GM12878 (cell line): ENCODE measurements around the gene OTUB2. TPM values are rescaled to one million over a fixed set of nuclear protein-coding genes. Genes with fewer than 3 reads are reported as not detected.

Experiments used
- ATAC-seq: fragments of 200-7000 bp; cut with Tn5 transposase; 3 replicates; pipeline ENCODE4 v1.9.1; 2020; ENCODE audit warnings: mild to moderate bottlenecking, moderate library complexity
- BruUV-seq: library from RNA; stranded (reverse); fragments of 400-500 nt; replicated peaks from 2 replicates; lab custom pipeline; 2021; lab: Mats Ljungman, UMichigan
- CTCF ChIA-PET: fragments of 300-600 bp; sonication (Branson Sonifier 250); formaldehyde crosslinking; extraction: SDS; loops from one replicate; lab custom pipeline; 2021; ENCODE audit warnings: inconsistent platforms; lab: Yijun Ruan, JAX
- POLR2A ChIA-PET: fragments of 350-600 bp; formaldehyde crosslinking; extraction: SDS; loops from one replicate; lab custom pipeline; 2021; ENCODE audit warnings: inconsistent platforms; lab: Charles Lee
- RAD21 ChIA-PET: fragments of 300-600 bp; sonication (Branson Sonifier 250); formaldehyde crosslinking; loops from one replicate; lab custom pipeline; 2023; ENCODE audit warnings: antibody characterized with exemption; ENCODE audit not compliant: unreplicated experiment; lab: Charles Lee
- SMC1A ChIA-PET: fragments of 300-600 bp; sonication (Branson Sonifier 250); formaldehyde crosslinking; loops from one replicate; lab custom pipeline; 2023; ENCODE audit not compliant: unreplicated experiment, uncharacterized antibody; lab: Charles Lee
- DNase-seq: peaks from one replicate; pipeline ENCODE4 v3.0.0-alpha.2; 2011; ENCODE audit warnings: low read depth, low spot score
- FAIRE-seq: peaks from 3 replicates; lab custom pipeline; 2011; peaks lifted over from hg19 to GRCh38; lab: Jason Lieb, UNC
- H2AFZ ChIP-seq: 2 replicates; pipeline ENCODE4 v1.6.0; 2011; ENCODE audit warnings: low read depth, low read length, control low read depth; ENCODE audit not compliant: control insufficient read depth
- H3K27ac ChIP-seq: 2 replicates; pipeline ENCODE4 v1.5.1; 2011; ENCODE audit warnings: control low read depth; ENCODE audit not compliant: control insufficient read depth, insufficient read depth
- H3K27me3 ChIP-seq, 2 experiments: replicated peaks in 1 of 2; 2 replicates each; pipeline versions ENCODE4 v1.6.0 to v1.6.1; 2011; ENCODE audit warnings: low read length in 1 of 2; ENCODE audit not compliant: control insufficient read depth in 2 of 2, insufficient read depth in 2 of 2
- H3K36me3 ChIP-seq, 2 experiments: 2 replicates each; pipeline ENCODE4 v1.5.1; 2011; ENCODE audit warnings: low read length in 1 of 2; ENCODE audit not compliant: control insufficient read depth in 2 of 2, insufficient read depth in 2 of 2
- H3K4me1 ChIP-seq: 2 replicates; pipeline ENCODE4 v1.6.1; 2011; ENCODE audit warnings: mild to moderate bottlenecking, low read length, moderate library complexity, mixed read lengths; ENCODE audit not compliant: control insufficient read depth, insufficient read depth
- H3K4me2 ChIP-seq: 2 replicates; pipeline ENCODE4 v1.6.0; 2011; ENCODE audit warnings: control low read depth; ENCODE audit not compliant: control insufficient read depth, insufficient read depth
- H3K4me3 ChIP-seq: fragments of 200-600 bp; sonication (generic); 2 replicates; pipeline ENCODE4 v1.5.1; 2016
- H3K79me2 ChIP-seq: 2 replicates; pipeline ENCODE4 v1.6.0; 2011; ENCODE audit warnings: low read length; ENCODE audit not compliant: control insufficient read depth, insufficient read depth
- H3K9ac ChIP-seq: 2 replicates; pipeline ENCODE4 v1.8.0; 2011; ENCODE audit warnings: low read length, control low read depth, mixed read lengths; ENCODE audit not compliant: control insufficient read depth, insufficient read depth
- H3K9me3 ChIP-seq: replicated peaks from 3 replicates; pipeline ENCODE4 v1.5.1; 2011; ENCODE audit warnings: mild to moderate bottlenecking, low read length; ENCODE audit not compliant: control insufficient read depth, insufficient read depth
- H4K20me1 ChIP-seq: 2 replicates; pipeline ENCODE4 v1.6.0; 2011; ENCODE audit not compliant: control insufficient read depth, insufficient read depth
- FOS ChIP-seq: IDR thresholded peaks from 3 replicates; pipeline ENCODE4 v1.6.1; 2011; ENCODE audit warnings: borderline replicate concordance; ENCODE audit not compliant: insufficient read length; ENCODE audit errors: extremely low read depth
- HDAC2 ChIP-seq: fragments of 200-600 bp; sonication (generic); IDR thresholded peaks from 2 replicates; pipeline ENCODE4 v1.6.1; 2017
- MTA2 ChIP-seq: fragments of 450-650 bp; IDR thresholded peaks from 2 replicates; pipeline ENCODE4 v1.6.1; 2016; ENCODE audit warnings: low read depth, mild to moderate bottlenecking, moderate library complexity
- NR2C1 ChIP-seq: fragments of 450-650 bp; IDR thresholded peaks from 2 replicates; pipeline ENCODE4 v1.6.1; 2017; ENCODE audit warnings: antibody characterized with exemption, mild to moderate bottlenecking, moderate library complexity
- NRF1 ChIP-seq: conservative IDR thresholded peaks from 2 replicates; pipeline ENCODE4 v1.6.1; 2011; ENCODE audit warnings: mild to moderate bottlenecking, low read depth, low read length, improper control_type of control experiment
- SMC3 ChIP-seq: IDR thresholded peaks from 2 replicates; pipeline ENCODE4 v1.6.1; 2011; ENCODE audit warnings: low read length, improper control_type of control experiment, borderline replicate concordance
- TAF1 ChIP-seq: IDR thresholded peaks from 2 replicates; pipeline ENCODE4 v1.6.1; 2011; ENCODE audit warnings: mild to moderate bottlenecking, low read depth, low read length, borderline replicate concordance
- YBX1 ChIP-seq: fragments of 450-650 bp; IDR thresholded peaks from 2 replicates; pipeline ENCODE4 v1.6.1; 2016; ENCODE audit warnings: antibody characterized with exemption
- ZNF217 ChIP-seq: fragments of 450-650 bp; IDR thresholded peaks from 2 replicates; pipeline ENCODE4 v1.6.1; 2017; ENCODE audit warnings: antibody characterized with exemption, mild to moderate bottlenecking
- WGBS: methylation state at CpG from one replicate; pipeline ENCODE4 v1.1.6; 2016; ENCODE audit warnings: low lambda C conversion rate; ENCODE audit not compliant: insufficient replicate concordance, insufficient coverage; ENCODE audit errors: missing lambda C conversion rate; 5-methylcytosine and 5-hydroxymethylcytosine counted together
- in situ Hi-C: fragments of 300-500 bp; cut with MboI; formaldehyde crosslinking; loops from 9 replicates; pipeline ENCODE4 v1.14.3; 2018; ENCODE audit warnings: mixed read lengths
- intact Hi-C: fragments of 100-400 bp; cut with micrococcal nuclease; formaldehyde crosslinking; loops from one replicate; pipeline ENCODE4 v1.14.2; 2022; ENCODE audit not compliant: unreplicated experiment
- polyA plus RNA-seq, 11 experiments: library from polyadenylated mRNA; depleted of rRNA in 4 of 11; unstranded in 6 of 11; stranded (reverse) in 5 of 11; fragments of >200 nt; fragmentation: Nextera tagmentation in 4 of 11; fragmentation: Illumina TruSeq in 1 of 11; extraction: Ambion mirVana in 4 of 11; extraction: Trizol in 1 of 11; gene quantifications; 1 replicate in 1 of 11; 2 replicates in 10 of 11; pipeline versions ENCODE4 v1.2.1 to v1.2.3, GENCODE V29; 2011 to 2016; ENCODE audit warnings: inconsistent platforms in 2 of 11, missing spikeins in 2 of 11, low read depth in 1 of 11
- total RNA-seq, 4 experiments: library from RNA; depleted of rRNA in 3 of 4; stranded (reverse); fragments of >200 nt in 3 of 4; fragmentation: Illumina TruSeq in 1 of 4; extraction: Trizol in 1 of 4; gene quantifications; 2 replicates each; pipeline versions ENCODE4 v1.2.1 to v1.2.3, GENCODE V29; 2013 to 2021
- TF ChIP-seq, protein P1 (sequence below): IDR thresholded peaks from 2 replicates; pipeline ENCODE4 v1.6.1; 2011; ENCODE audit warnings: mild to moderate bottlenecking, low read depth, low read length, moderate library complexity; ENCODE audit not compliant: insufficient replicate concordance

OTUB2 gene
- total and polyA plus RNA-seq, 10 of the 15 experiments (the other 5 are each of a cell fraction or from before 2014, with no cell fraction given), result 0.05 to 0.82 (median 0.43) TPM

GRCh38 chr14:94074534-94074933, 48.4 kb downstream of the OTUB2 start:
- TF ChIP-seq HDAC2 (no peak), FOS (no peak), NRF1 (no peak), TAF1 (no peak), NR2C1 (no peak), YBX1 (no peak), SMC3 (no peak), ZNF217 (no peak), MTA2 (no peak)
- TF ChIP-seq, protein P1, sequence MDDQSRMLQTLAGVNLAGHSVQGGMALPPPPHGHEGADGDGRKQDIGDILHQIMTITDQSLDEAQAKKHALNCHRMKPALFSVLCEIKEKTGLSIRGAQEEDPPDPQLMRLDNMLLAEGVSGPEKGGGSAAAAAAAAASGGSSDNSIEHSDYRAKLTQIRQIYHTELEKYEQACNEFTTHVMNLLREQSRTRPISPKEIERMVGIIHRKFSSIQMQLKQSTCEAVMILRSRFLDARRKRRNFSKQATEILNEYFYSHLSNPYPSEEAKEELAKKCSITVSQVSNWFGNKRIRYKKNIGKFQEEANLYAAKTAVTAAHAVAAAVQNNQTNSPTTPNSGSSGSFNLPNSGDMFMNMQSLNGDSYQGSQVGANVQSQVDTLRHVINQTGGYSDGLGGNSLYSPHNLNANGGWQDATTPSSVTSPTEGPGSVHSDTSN, result no peak

More at GRCh38 chr14:94074534-94074933, 48.4 kb downstream of the OTUB2 start:
- Histone ChIP-seq H3K9ac (no peak overlapping the region), H3K36me3 (peaks cover 0 to 20% of the 10 kb centered on the region in 2 experiments; a peak in 3 of 4 replicates), H3K4me1 (peaks cover 3% of the 10 kb centered on the region), H3K9me3 (peaks cover 27% of the 10 kb centered on the region), H3K27ac (no peak overlapping the region), H3K27me3 (no peaks in the 10 kb centered on the region), H3K79me2 (peaks cover 89% of the 10 kb centered on the region), H3K4me2 (no peak overlapping the region), H3K4me3 (no peak overlapping the region), H4K20me1 (peaks cover 3% of the 10 kb centered on the region; the same call in 1 of the 2 replicates), H2AFZ (no peak overlapping the region)
- SMC1A ChIA-PET, result no interaction called here
- ATAC-seq, result no peak
- DNase-seq, result no peak
- intact Hi-C loops (no loop called here), in situ Hi-C loops (no loop called here)
- RAD21 ChIA-PET, result no interaction called here
- POLR2A ChIA-PET, result interaction anchor here (0.7 kb wide), 2 partner anchors 17 to 21 kb away, joined by 3 to 5 read pairs; no protein-coding TSS in a partner anchor
- BruUV-seq, result no TSS peak
- FAIRE-seq, result no peak
- CTCF ChIA-PET, result interaction anchor here (0.7 to 1.1 kb wide), 2 partner anchors 16 to 62 kb away, joined by 3 read pairs; no protein-coding TSS in a partner anchor
- 97% methylated on average over 3 of the region's 3 CpGs for WGBS
